H9 (cell line): ENCODE measurements around the gene USP53. TPM values are rescaled to one million over a fixed set of nuclear protein-coding genes. Genes with fewer than 3 reads are reported as not detected.

ENCODE experiments used
- DNase-seq: peaks from one replicate; pipeline ENCODE4 v3.0.0-alpha.2; 2017
- H2AFZ ChIP-seq: one replicate; pipeline ENCODE4 v1.6.1; 2013; ENCODE audit warnings: mild to moderate bottlenecking, low read length, control low read depth, moderate library complexity
- H2AK5ac ChIP-seq: 2 replicates; pipeline ENCODE4 v1.6.1; 2013; ENCODE audit warnings: low read length, control low read depth, mixed read lengths; ENCODE audit not compliant: insufficient read length
- H2BK120ac ChIP-seq: one replicate; pipeline ENCODE4 v1.6.1; 2013; ENCODE audit warnings: low read depth, mild to moderate bottlenecking, low read length, control low read depth, inconsistent platforms; ENCODE audit not compliant: poor library complexity, severe bottlenecking
- H2BK12ac ChIP-seq: 2 replicates; pipeline ENCODE4 v1.6.1; 2013; ENCODE audit warnings: low read length, control low read depth, mixed read lengths, low read depth; ENCODE audit not compliant: insufficient read length
- H2BK15ac ChIP-seq: 2 replicates; pipeline ENCODE4 v1.6.1; 2013; ENCODE audit warnings: low read depth, low read length, control low read depth
- H2BK20ac ChIP-seq: one replicate; pipeline ENCODE4 v1.6.1; 2013; ENCODE audit warnings: low read depth, mild to moderate bottlenecking, low read length, control low read depth, inconsistent platforms; ENCODE audit not compliant: poor library complexity, severe bottlenecking
- H2BK5ac ChIP-seq: 2 replicates; pipeline ENCODE4 v1.6.1; 2013; ENCODE audit warnings: low read length, control low read depth, mixed read lengths; ENCODE audit not compliant: insufficient read length
- H3K14ac ChIP-seq: 2 replicates; pipeline ENCODE4 v1.6.1; 2013; ENCODE audit warnings: low read length, control low read depth; ENCODE audit not compliant: insufficient read depth
- H3K18ac ChIP-seq: 2 replicates; pipeline ENCODE4 v1.6.1; 2013; ENCODE audit warnings: low read depth, mild to moderate bottlenecking, mixed read lengths, low read length, control low read depth; ENCODE audit not compliant: insufficient read length
- H3K23ac ChIP-seq: 2 replicates; pipeline ENCODE4 v1.6.1; 2013; ENCODE audit warnings: low read length, control low read depth, mixed read lengths, low read depth; ENCODE audit not compliant: insufficient read length
- H3K23me2 ChIP-seq: 2 replicates; pipeline ENCODE4 v1.6.1; 2013; ENCODE audit warnings: low read depth, mild to moderate bottlenecking, mixed read lengths, low read length, control low read depth; ENCODE audit not compliant: insufficient read length, poor library complexity, severe bottlenecking
- H3K27ac ChIP-seq: 2 replicates; pipeline ENCODE4 v1.5.1; 2013; ENCODE audit warnings: low read length, control low read depth, mixed read lengths, low read depth; ENCODE audit not compliant: insufficient read length
- H3K27me3 ChIP-seq: 2 replicates; pipeline ENCODE4 v1.6.1; 2013; ENCODE audit warnings: low read length, control low read depth, inconsistent platforms; ENCODE audit not compliant: insufficient read depth
- H3K4ac ChIP-seq: 2 replicates; pipeline ENCODE4 v1.6.1; 2013; ENCODE audit warnings: low read depth, mild to moderate bottlenecking, control low read depth, inconsistent platforms, low read length, moderate library complexity
- H3K4me1 ChIP-seq: 2 replicates; pipeline ENCODE4 v1.6.1; 2013; ENCODE audit warnings: low read length, control low read depth, inconsistent platforms; ENCODE audit not compliant: insufficient read depth
- H3K4me2 ChIP-seq: 2 replicates; pipeline ENCODE4 v1.6.1; 2013; ENCODE audit warnings: low read length, control low read depth, mixed read lengths; ENCODE audit not compliant: insufficient read length, insufficient read depth
- H3K56ac ChIP-seq: 2 replicates; pipeline ENCODE4 v1.6.1; 2013; ENCODE audit warnings: low read depth, mild to moderate bottlenecking, mixed read lengths, low read length, control low read depth; ENCODE audit not compliant: insufficient read length
- H3K79me1 ChIP-seq: 2 replicates; pipeline ENCODE4 v1.6.1; 2013; ENCODE audit warnings: low read depth, mild to moderate bottlenecking, moderate library complexity, low read length, control low read depth, inconsistent platforms; ENCODE audit not compliant: insufficient read depth, poor library complexity, severe bottlenecking
- H3K79me2 ChIP-seq: 2 replicates; pipeline ENCODE4 v1.6.1; 2013; ENCODE audit warnings: low read length, control low read depth, inconsistent platforms; ENCODE audit not compliant: insufficient read depth
- H3K9ac ChIP-seq: 2 replicates; pipeline ENCODE4 v1.6.1; 2013; ENCODE audit warnings: low read length, control low read depth, mixed read lengths; ENCODE audit not compliant: insufficient read length; ENCODE audit errors: extremely low read depth
- H3K9me3 ChIP-seq: one replicate; pipeline ENCODE4 v1.6.1; 2013; ENCODE audit warnings: low read depth, low read length, inconsistent platforms; ENCODE audit not compliant: control insufficient read depth
- H3T11ph ChIP-seq: one replicate; pipeline ENCODE4 v1.6.1; 2013; ENCODE audit warnings: mild to moderate bottlenecking, low read length, control low read depth, inconsistent platforms
- H4K20me1 ChIP-seq: one replicate; pipeline ENCODE4 v1.6.1; 2013; ENCODE audit not compliant: control insufficient read depth, insufficient read length, insufficient read depth
- H4K5ac ChIP-seq: 2 replicates; pipeline ENCODE4 v1.6.1; 2013; ENCODE audit warnings: low read depth, mild to moderate bottlenecking, mixed read lengths, low read length, control low read depth; ENCODE audit not compliant: insufficient read length
- H4K8ac ChIP-seq: replicated peaks from 2 replicates; pipeline ENCODE4 v1.6.1; 2013; ENCODE audit warnings: low read length, control low read depth, mixed read lengths, low read depth; ENCODE audit not compliant: insufficient read length
- H4K91ac ChIP-seq: 2 replicates; pipeline ENCODE4 v1.6.1; 2013; ENCODE audit warnings: low read depth, mild to moderate bottlenecking, moderate library complexity, mixed read lengths, low read length, control low read depth; ENCODE audit not compliant: insufficient read length
- H3K27ac Mint-ChIP-seq, 3 experiments: 2 replicates in 2 of 3; 3 replicates in 1 of 3; pipeline ENCODE4 v1.8.0; 2020 to 2021; ENCODE audit warnings: mixed read lengths in 3 of 3, mild to moderate bottlenecking in 1 of 3, moderate library complexity in 1 of 3
- H3K27me3 Mint-ChIP-seq: 2 replicates; pipeline ENCODE4 v1.8.0; 2021; ENCODE audit warnings: low read depth, mild to moderate bottlenecking, moderate library complexity, mixed read lengths
- H3K36me3 Mint-ChIP-seq, 3 experiments: 2 replicates in 2 of 3; 3 replicates in 1 of 3; pipeline ENCODE4 v1.8.0; 2020 to 2021; ENCODE audit warnings: low read depth in 3 of 3, mixed read lengths in 3 of 3; ENCODE audit not compliant: insufficient read depth in 1 of 3
- H3K4me1 Mint-ChIP-seq, 2 experiments: 2 replicates each; pipeline ENCODE4 v1.8.0; 2020; ENCODE audit warnings: mixed read lengths in 2 of 2
- H3K4me3 Mint-ChIP-seq, 2 experiments: 2 replicates in 1 of 2; 3 replicates in 1 of 2; pipeline ENCODE4 v1.8.0; 2020 to 2021; ENCODE audit warnings: mild to moderate bottlenecking in 2 of 2, mixed read lengths in 2 of 2, moderate library complexity in 1 of 2
- H3K9me3 Mint-ChIP-seq, 2 experiments: 2 replicates in 1 of 2; 3 replicates in 1 of 2; pipeline ENCODE4 v1.8.0; 2020; ENCODE audit warnings: mild to moderate bottlenecking in 2 of 2, mixed read lengths in 2 of 2, moderate library complexity in 1 of 2
- total RNA-seq: library from RNA; stranded (reverse); gene quantifications from 2 replicates; pipeline ENCODE4 v1.2.1, GENCODE V29; 2021
- TF ChIP-seq, protein P1 (sequence below): fragments of 200-600 bp; sonication (generic); conservative IDR thresholded peaks from 3 replicates; pipeline ENCODE4 v1.8.0; 2021; ENCODE audit warnings: antibody characterized with exemption, mild to moderate bottlenecking

USP53 gene
- total RNA-seq, 1 experiment from 2014 or later = 18.4 TPM

DNA sequence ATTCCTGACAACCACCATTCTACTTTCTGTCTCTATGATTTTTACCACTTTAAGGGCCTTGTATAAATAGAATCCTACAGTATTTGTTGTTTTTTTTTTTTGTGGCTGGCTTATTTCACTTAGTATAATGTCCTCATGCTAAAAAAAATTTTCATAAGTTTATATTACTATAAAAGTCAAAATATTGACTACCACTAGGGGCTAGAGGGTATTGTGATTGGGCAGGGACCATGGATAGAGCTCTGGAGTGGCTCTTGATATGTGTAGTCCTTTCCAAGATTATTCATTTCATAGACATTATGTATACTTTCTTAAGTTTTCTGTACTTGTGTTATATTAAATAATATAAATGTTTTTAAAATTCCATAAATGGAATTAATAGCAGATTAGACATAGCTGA, 42.3 kb upstream of the USP53 start:
- Histone ChIP-seq H2AK5ac (no peak overlapping the region), H2BK20ac (no peak overlapping the region), H3K4me2 (no peak overlapping the region), H3K27ac (no peak overlapping the region), H4K91ac (no peak overlapping the region), H3K23ac (no peak overlapping the region), H4K8ac (no peak overlapping the region), H3K9me3 (no peaks in the 10 kb centered on the region), H3K23me2 (no peaks in the 10 kb centered on the region), H2BK12ac (no peak overlapping the region), H3T11ph (no peak overlapping the region), H2BK15ac (no peak overlapping the region), H3K79me1 (no peaks in the 10 kb centered on the region), H3K14ac (no peak overlapping the region), H3K79me2 (no peaks in the 10 kb centered on the region), H4K5ac (no peak overlapping the region), H3K56ac (no peak overlapping the region), H2AFZ (no peak overlapping the region), H2BK120ac (no peak overlapping the region), H3K9ac (no peak overlapping the region), H4K20me1 (no peaks in the 10 kb centered on the region), H3K18ac (no peak overlapping the region), H2BK5ac (no peak overlapping the region), H3K27me3 (no peaks in the 10 kb centered on the region), H3K4me1 (no peaks in the 10 kb centered on the region), H3K4ac (no peak overlapping the region)
- TF ChIP-seq, protein P1, sequence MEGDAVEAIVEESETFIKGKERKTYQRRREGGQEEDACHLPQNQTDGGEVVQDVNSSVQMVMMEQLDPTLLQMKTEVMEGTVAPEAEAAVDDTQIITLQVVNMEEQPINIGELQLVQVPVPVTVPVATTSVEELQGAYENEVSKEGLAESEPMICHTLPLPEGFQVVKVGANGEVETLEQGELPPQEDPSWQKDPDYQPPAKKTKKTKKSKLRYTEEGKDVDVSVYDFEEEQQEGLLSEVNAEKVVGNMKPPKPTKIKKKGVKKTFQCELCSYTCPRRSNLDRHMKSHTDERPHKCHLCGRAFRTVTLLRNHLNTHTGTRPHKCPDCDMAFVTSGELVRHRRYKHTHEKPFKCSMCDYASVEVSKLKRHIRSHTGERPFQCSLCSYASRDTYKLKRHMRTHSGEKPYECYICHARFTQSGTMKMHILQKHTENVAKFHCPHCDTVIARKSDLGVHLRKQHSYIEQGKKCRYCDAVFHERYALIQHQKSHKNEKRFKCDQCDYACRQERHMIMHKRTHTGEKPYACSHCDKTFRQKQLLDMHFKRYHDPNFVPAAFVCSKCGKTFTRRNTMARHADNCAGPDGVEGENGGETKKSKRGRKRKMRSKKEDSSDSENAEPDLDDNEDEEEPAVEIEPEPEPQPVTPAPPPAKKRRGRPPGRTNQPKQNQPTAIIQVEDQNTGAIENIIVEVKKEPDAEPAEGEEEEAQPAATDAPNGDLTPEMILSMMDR = peak; percentile 26; the same call in 1 of the 3 replicates
- H3K36me3 Mint-ChIP-seq = no peaks in the 10 kb centered on the region
- H3K27ac Mint-ChIP-seq = no peak overlapping the region
- DNase-seq = no peak
- H3K27me3 Mint-ChIP-seq = no peaks in the 10 kb centered on the region; the same call in 1 of the 2 replicates
- H3K4me1 Mint-ChIP-seq = no peaks in the 10 kb centered on the region
- H3K4me3 Mint-ChIP-seq = no peak overlapping the region
- no peaks in the 10 kb centered on the region for H3K9me3 Mint-ChIP-seq
